HepG2 (cell line): ENCODE measurements around the gene CDKL5. TPM values are rescaled to one million over a fixed set of nuclear protein-coding genes. Genes with fewer than 3 reads are reported as not detected.

ENCODE experiments used
- ATAC-seq: fragments of 200-7000 bp; cut with Tn5 transposase; 3 replicates; pipeline ENCODE4 v1.9.1; 2020; ENCODE audit warnings: mild to moderate bottlenecking, moderate library complexity
- BruUV-seq: library from RNA; stranded (reverse); fragments of 400-500 nt; replicated peaks from 2 replicates; lab custom pipeline; 2021; lab: Mats Ljungman, UMichigan
- CTCF ChIA-PET: fragments of 300-600 bp; formaldehyde crosslinking; extraction: SDS; loops from one replicate; lab custom pipeline; 2021; ENCODE audit warnings: low total read pairs, inconsistent platforms, low intra/inter-chr PET ratio; lab: Yijun Ruan, JAX
- POLR2A ChIA-PET: fragments of 350-600 bp; sonication (Branson Sonifier 250); formaldehyde crosslinking; loops from one replicate; lab custom pipeline; 2020; ENCODE audit warnings: antibody characterized with exemption, inconsistent platforms; lab: Yijun Ruan, JAX
- DNase-seq: peaks from one replicate; pipeline ENCODE4 v3.0.0-alpha.2; 2015; ENCODE audit warnings: low spot score
- FAIRE-seq: peaks from 3 replicates; lab custom pipeline; 2011; peaks lifted over from hg19 to GRCh38; lab: Jason Lieb, UNC
- H2AFZ ChIP-seq: one replicate; pipeline ENCODE4 v1.6.1; 2011; ENCODE audit warnings: low read length, inconsistent platforms
- H3K27ac ChIP-seq: fragments of 300-600 bp; 3 replicates; pipeline ENCODE4 v1.8.0; 2011; ENCODE audit warnings: mixed run types, mild to moderate bottlenecking, mixed read lengths, low read length, inconsistent platforms; ENCODE audit not compliant: insufficient read depth; ENCODE audit errors: extremely low read length
- H3K27me3 ChIP-seq, 2 experiments: fragments of 200-600 bp in 1 of 2; 2 replicates in 1 of 2; 3 replicates in 1 of 2; pipeline versions ENCODE4 v1.6.0 to v1.8.0; 2011; ENCODE audit warnings: low read length in 2 of 2, mild to moderate bottlenecking in 2 of 2, moderate library complexity in 2 of 2, inconsistent platforms in 1 of 2; ENCODE audit not compliant: insufficient read depth in 2 of 2, control insufficient read depth in 1 of 2
- H3K36me3 ChIP-seq, 2 experiments: fragments of 200-600 bp in 1 of 2; replicated peaks in 1 of 2; 2 replicates in 1 of 2; 3 replicates in 1 of 2; pipeline versions ENCODE4 v1.5.1 to v1.8.0; 2011; ENCODE audit warnings: low read length in 2 of 2, inconsistent platforms in 1 of 2; ENCODE audit not compliant: insufficient read depth in 2 of 2, control insufficient read depth in 1 of 2
- H3K4me1 ChIP-seq: 2 replicates; pipeline ENCODE4 v1.5.1; 2012; ENCODE audit warnings: low read length, inconsistent platforms; ENCODE audit not compliant: insufficient read depth
- H3K4me2 ChIP-seq: 2 replicates; pipeline ENCODE4 v1.6.0; 2011; ENCODE audit warnings: low read depth, low read length, inconsistent platforms
- H3K4me3 ChIP-seq, 3 experiments: fragments of 200-600 bp in 1 of 3; sonication (generic), shearing (Covaris generic) in 1 of 3; replicated peaks in 1 of 3; 2 replicates each; pipeline ENCODE4 v1.5.1; 2011 to 2016; ENCODE audit warnings: low read length in 3 of 3, inconsistent platforms in 2 of 3, low read depth in 2 of 3, mild to moderate bottlenecking in 2 of 3, control low read depth in 1 of 3, mixed read lengths in 1 of 3; ENCODE audit not compliant: insufficient read depth in 1 of 3
- H3K79me2 ChIP-seq: one replicate; pipeline ENCODE4 v1.6.1; 2011; ENCODE audit warnings: low read length, inconsistent platforms; ENCODE audit not compliant: insufficient read depth
- H3K9ac ChIP-seq: 2 replicates; pipeline ENCODE4 v1.6.0; 2011; ENCODE audit warnings: mild to moderate bottlenecking, low read depth, low read length, inconsistent platforms; ENCODE audit not compliant: insufficient read depth
- H3K9me3 ChIP-seq: 2 replicates; pipeline ENCODE4 v1.5.1; 2012; ENCODE audit warnings: mild to moderate bottlenecking, low read length
- H4K20me1 ChIP-seq: 2 replicates; pipeline ENCODE4 v1.6.0; 2011; ENCODE audit warnings: inconsistent platforms, mild to moderate bottlenecking, low read length, moderate library complexity; ENCODE audit not compliant: insufficient read depth
- DMAP1 ChIP-seq: IDR thresholded peaks from 2 replicates; pipeline ENCODE4 v1.6.1; 2016
- MYNN ChIP-seq: sonication (generic); formaldehyde crosslinking; IDR thresholded peaks from 2 replicates; pipeline ENCODE4 v1.4.0; 2020; ENCODE audit warnings: mild to moderate bottlenecking, low read depth, missing genetic modification reagents
- ZNF101 ChIP-seq: sonication (generic); formaldehyde crosslinking; IDR thresholded peaks from 2 replicates; pipeline ENCODE4 v1.4.0; 2020; ENCODE audit warnings: mild to moderate bottlenecking, low read depth, missing genetic modification reagents, borderline replicate concordance
- ZNF512 ChIP-seq: sonication (generic); formaldehyde crosslinking; IDR thresholded peaks from 2 replicates; pipeline ENCODE4 v1.4.0; 2020; ENCODE audit warnings: mild to moderate bottlenecking, missing genetic modification reagents
- ZXDC ChIP-seq: sonication (generic); formaldehyde crosslinking; IDR thresholded peaks from 2 replicates; pipeline ENCODE4 v1.5.0; 2020; ENCODE audit warnings: mild to moderate bottlenecking, missing genetic modification reagents
- WGBS: methylation state at CpG from one replicate; pipeline ENCODE4 v1.1.6; 2017; ENCODE audit warnings: low lambda C conversion rate; 5-methylcytosine and 5-hydroxymethylcytosine counted together
- in situ Hi-C: cut with HindIII; loops from 2 replicates; pipeline ENCODE4 v1.10.0; 2017; ENCODE audit warnings: low pct_unique_long_range_greater_than_20kb; ENCODE audit not compliant: extremely low pct_ligation_motif_present
- intact Hi-C: fragments of 100-400 bp; cut with micrococcal nuclease; formaldehyde crosslinking; loops from one replicate; pipeline ENCODE4 v1.10.0; 2022; ENCODE audit not compliant: unreplicated experiment
- polyA plus RNA-seq, 8 experiments: library from polyadenylated mRNA; depleted of rRNA in 3 of 8; stranded (reverse) in 7 of 8; unstranded in 1 of 8; fragments of >200 nt; fragmentation: Illumina TruSeq in 4 of 8; extraction: Trizol in 4 of 8; gene quantifications; 2 replicates each; pipeline versions ENCODE4 v1.2.1 to v1.2.3, GENCODE V29; 2011 to 2016; ENCODE audit warnings: low read depth in 4 of 8, missing spikeins in 1 of 8, mixed read lengths in 1 of 8; ENCODE audit not compliant: insufficient read depth in 1 of 8
- total RNA-seq, 5 experiments: library from RNA; depleted of rRNA; stranded (reverse); fragments of >200 nt; fragmentation: Illumina TruSeq; extraction: Trizol; gene quantifications; 2 replicates each; pipeline ENCODE4 v1.2.3, GENCODE V29; 2016; ENCODE audit warnings: low read depth in 1 of 5
- TF ChIP-seq, protein P1 (sequence below): sonication (generic); formaldehyde crosslinking; IDR thresholded peaks from 2 replicates; pipeline ENCODE4 v1.8.1; 2023; ENCODE audit warnings: missing genetic modification reagents, mild to moderate bottlenecking, borderline replicate concordance

The CDKL5 gene
- total and polyA plus RNA-seq, 2 of the 13 experiments (the other 11 are each of a cell fraction or from before 2014, with no cell fraction given): 2.8 to 7.0 TPM

DNA sequence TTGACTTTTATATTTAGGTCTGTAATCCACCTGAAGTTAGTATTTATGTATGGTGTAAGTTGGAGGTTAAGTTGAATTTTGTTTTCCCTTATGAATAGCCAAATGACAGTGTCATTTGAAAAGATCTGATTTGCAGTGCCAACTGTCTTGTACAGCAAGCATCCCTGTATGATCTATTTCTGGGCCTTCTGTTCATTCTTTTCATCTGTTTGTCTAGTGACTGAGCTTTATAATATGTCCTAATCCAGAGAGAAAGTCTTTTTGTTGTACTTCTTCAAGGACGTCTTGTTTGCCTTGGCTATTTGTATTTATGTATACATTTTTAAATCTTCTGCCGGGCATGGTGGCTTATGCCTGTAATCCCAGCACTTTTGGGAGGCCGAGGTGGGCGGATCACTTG, 39.6 kb downstream of the CDKL5 start:
- Histone ChIP-seq H3K36me3 (no peaks in the 10 kb centered on the region), H3K27ac (no peak overlapping the region), H3K79me2 (peaks cover 4% of the 10 kb centered on the region), H3K27me3 (no peaks in the 10 kb centered on the region), H4K20me1 (no peaks in the 10 kb centered on the region), H3K4me3 (no peak overlapping the region), H3K4me1 (peaks cover 26% of the 10 kb centered on the region), H3K9ac (no peak overlapping the region), H3K4me2 (no peak overlapping the region), H3K9me3 (no peaks in the 10 kb centered on the region), H2AFZ (no peak overlapping the region)
- in situ Hi-C loops: no loop called here
- CTCF ChIA-PET: no interaction called here
- 88% methylated on average over 4 of the region's 4 CpGs for WGBS
- DNase-seq (no peak), FAIRE-seq (no peak), ATAC-seq (no peak)
- intact Hi-C loops: no loop called here
- POLR2A ChIA-PET: no interaction called here
- BruUV-seq: no TSS peak
- TF ChIP-seq MYNN (CRISPR knock-in tag) (no peak), ZXDC (CRISPR knock-in tag) (no peak), ZNF512 (CRISPR knock-in tag) (no peak), DMAP1 (CRISPR knock-in tag) (no peak), ZNF101 (no peak)
- TF ChIP-seq, protein P1, sequence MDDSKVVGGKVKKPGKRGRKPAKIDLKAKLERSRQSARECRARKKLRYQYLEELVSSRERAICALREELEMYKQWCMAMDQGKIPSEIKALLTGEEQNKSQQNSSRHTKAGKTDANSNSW (CRISPR knock-in tag): no peak
